Upper lobe of right lung (tissue), 1 donor: ENCODE measurements around the gene RAD23B. TPM values are rescaled to one million over a fixed set of nuclear protein-coding genes. Genes with fewer than 3 reads are reported as not detected.

ENCODE experiments used
- ATAC-seq: fragments of 200-7000 bp; cut with Tn5 transposase; one replicate; pipeline ENCODE4 v1.9.1; 2020; ENCODE audit warnings: mild to moderate bottlenecking, moderate library complexity
- DNase-seq: peaks from one replicate; pipeline ENCODE4 v3.0.0-alpha.2; 2020
- H3K27ac ChIP-seq: fragments of 200-600 bp; one replicate; pipeline ENCODE4 v1.8.0; 2022
- H3K27me3 ChIP-seq: fragments of 200-600 bp; one replicate; pipeline ENCODE4 v1.8.0; 2022; ENCODE audit warnings: mild to moderate bottlenecking
- H3K36me3 ChIP-seq: fragments of 200-600 bp; one replicate; pipeline ENCODE4 v1.8.0; 2022
- H3K4me1 ChIP-seq: fragments of 200-600 bp; one replicate; pipeline ENCODE4 v1.8.0; 2022
- H3K4me3 ChIP-seq: fragments of 200-600 bp; one replicate; pipeline ENCODE4 v1.8.0; 2022; ENCODE audit warnings: mild to moderate bottlenecking
- H3K9me3 ChIP-seq: fragments of 200-600 bp; one replicate; pipeline ENCODE4 v1.8.0; 2022
- intact Hi-C: fragments of 100-400 bp; cut with DNase I; formaldehyde crosslinking; loops from one replicate; pipeline ENCODE4 v1.11.0; 2022
- total RNA-seq: library from RNA; stranded (reverse); fragmentation: NEBNext Ultra II Directional; extraction: Animal tissue kit (Norgen Biotek cat#: 25700); gene quantifications from one replicate; pipeline ENCODE4 v1.2.1, GENCODE V29; 2021
- TF ChIP-seq, protein P1 (sequence below): fragments of 200-600 bp; IDR thresholded peaks from one replicate; pipeline ENCODE4 v1.8.0; 2022; ENCODE audit warnings: antibody characterized with exemption
- donor health status: DM: no; HTN: yes; CAD: no; lungs with severe emphysema.

The RAD23B gene
- total RNA-seq, 1 donor from 2014 or later = 98.0 TPM

DNA sequence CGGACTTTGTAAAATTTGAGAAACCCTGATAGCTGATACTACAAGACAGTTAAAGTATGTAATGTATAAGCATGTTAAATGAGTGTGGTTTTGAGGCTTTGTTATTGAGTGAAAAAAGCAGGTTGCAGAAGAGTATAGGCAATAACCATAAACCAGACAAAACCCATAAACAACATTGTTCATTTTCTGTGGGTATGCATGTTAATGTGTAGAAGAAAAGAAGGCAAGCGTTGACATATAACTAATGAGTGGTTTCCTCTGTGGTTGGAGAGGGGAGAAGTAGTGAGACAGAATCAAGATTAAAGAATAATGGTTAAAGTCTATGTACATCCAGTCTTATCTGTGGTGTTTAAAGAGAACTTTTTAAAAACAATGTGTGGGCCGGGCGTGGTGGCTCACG lies 26.2 kb downstream of the RAD23B start:
- ATAC-seq (no peak), DNase-seq (no peak)
- H3K9me3 ChIP-seq = no peaks in the 10 kb centered on the region
- no peak overlapping the region for H3K4me3 ChIP-seq
- H3K36me3 ChIP-seq = peaks cover 91% of the 10 kb centered on the region
- H3K27me3 ChIP-seq = no peaks in the 10 kb centered on the region
- intact Hi-C loops = no loop called here
- no peak overlapping the region for H3K27ac ChIP-seq
- no peaks in the 10 kb centered on the region for H3K4me1 ChIP-seq
- TF ChIP-seq, protein P1, sequence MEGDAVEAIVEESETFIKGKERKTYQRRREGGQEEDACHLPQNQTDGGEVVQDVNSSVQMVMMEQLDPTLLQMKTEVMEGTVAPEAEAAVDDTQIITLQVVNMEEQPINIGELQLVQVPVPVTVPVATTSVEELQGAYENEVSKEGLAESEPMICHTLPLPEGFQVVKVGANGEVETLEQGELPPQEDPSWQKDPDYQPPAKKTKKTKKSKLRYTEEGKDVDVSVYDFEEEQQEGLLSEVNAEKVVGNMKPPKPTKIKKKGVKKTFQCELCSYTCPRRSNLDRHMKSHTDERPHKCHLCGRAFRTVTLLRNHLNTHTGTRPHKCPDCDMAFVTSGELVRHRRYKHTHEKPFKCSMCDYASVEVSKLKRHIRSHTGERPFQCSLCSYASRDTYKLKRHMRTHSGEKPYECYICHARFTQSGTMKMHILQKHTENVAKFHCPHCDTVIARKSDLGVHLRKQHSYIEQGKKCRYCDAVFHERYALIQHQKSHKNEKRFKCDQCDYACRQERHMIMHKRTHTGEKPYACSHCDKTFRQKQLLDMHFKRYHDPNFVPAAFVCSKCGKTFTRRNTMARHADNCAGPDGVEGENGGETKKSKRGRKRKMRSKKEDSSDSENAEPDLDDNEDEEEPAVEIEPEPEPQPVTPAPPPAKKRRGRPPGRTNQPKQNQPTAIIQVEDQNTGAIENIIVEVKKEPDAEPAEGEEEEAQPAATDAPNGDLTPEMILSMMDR = no peak

DNA sequence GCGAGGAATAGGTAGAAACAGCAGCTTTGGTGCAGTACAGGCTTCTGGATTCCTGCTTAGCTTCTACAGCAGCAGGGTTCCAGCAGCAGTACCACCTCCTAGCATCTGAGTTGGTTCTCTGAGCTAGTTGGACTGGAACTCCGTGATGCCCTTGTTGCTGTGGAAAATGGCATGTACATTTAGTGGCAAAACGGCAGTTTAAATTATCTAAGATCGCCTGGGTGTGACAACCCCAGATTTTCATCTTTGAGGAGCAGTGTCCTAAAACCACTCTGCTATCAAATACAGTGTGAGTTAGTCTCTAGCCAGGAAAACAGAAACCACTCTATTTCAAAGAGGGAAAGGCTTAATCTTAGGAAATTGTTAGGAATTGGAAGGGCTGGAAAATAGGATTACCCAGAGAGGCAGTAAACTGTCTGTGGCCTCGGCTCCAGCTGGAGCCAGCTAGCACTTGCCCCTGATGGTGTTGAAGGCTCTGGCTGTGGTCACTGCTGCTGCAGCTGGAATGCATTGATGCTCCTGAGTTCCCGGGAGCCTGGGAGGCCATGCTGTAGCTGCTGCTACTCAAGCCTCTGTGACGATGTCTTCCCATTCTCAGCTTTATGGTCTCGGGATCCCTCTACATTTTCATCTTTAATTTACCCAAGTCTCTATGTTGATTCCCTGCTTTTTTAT lies 29.4 kb downstream of the RAD23B start:
- no peaks in the 10 kb centered on the region for H3K9me3 ChIP-seq
- DNase-seq (no peak), ATAC-seq (no peak)
- intact Hi-C loops = no loop called here
- no peak overlapping the region for H3K4me3 ChIP-seq
- H3K4me1 ChIP-seq = peaks cover 4% of the 10 kb centered on the region
- H3K27me3 ChIP-seq = no peaks in the 10 kb centered on the region
- H3K36me3 ChIP-seq = peaks cover 89% of the 10 kb centered on the region
- H3K27ac ChIP-seq = no peak overlapping the region
- TF ChIP-seq, protein P1 = no peak

DNA sequence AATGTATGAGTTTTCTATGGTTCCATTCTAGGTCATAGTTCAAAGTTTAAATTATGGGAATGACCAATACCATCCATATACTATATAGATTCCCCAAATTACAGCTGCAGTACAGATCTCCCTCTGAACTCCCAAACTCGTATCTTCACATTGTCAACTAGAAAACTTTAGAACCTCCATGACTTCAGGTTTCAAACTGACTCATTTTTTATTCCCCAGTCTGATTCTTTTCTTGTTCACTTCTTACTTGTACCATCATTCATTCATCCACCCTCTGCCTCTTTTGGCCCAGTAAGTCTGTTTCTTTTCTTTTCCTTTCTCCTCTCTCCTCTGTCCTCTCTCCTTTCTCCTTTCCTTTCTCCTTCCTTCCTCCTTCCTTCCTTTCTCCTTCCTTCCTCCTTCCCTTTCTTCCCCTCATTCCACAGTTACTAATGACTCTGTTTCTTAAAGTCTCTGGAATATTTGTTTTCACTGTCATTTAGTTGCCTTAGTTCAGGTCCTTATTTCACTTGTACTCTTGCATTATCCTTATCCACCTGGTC lies 30.5 kb downstream of the RAD23B start:
- no peak for ATAC-seq
- H3K27ac ChIP-seq = no peak overlapping the region
- H3K4me3 ChIP-seq = no peak overlapping the region
- no peak for DNase-seq
- peaks cover 89% of the 10 kb centered on the region for H3K36me3 ChIP-seq
- no peaks in the 10 kb centered on the region for H3K9me3 ChIP-seq
- no peaks in the 10 kb centered on the region for H3K27me3 ChIP-seq
- H3K4me1 ChIP-seq = peaks cover 6% of the 10 kb centered on the region
- intact Hi-C loops = no loop called here
- TF ChIP-seq, protein P1 = no peak

DNA sequence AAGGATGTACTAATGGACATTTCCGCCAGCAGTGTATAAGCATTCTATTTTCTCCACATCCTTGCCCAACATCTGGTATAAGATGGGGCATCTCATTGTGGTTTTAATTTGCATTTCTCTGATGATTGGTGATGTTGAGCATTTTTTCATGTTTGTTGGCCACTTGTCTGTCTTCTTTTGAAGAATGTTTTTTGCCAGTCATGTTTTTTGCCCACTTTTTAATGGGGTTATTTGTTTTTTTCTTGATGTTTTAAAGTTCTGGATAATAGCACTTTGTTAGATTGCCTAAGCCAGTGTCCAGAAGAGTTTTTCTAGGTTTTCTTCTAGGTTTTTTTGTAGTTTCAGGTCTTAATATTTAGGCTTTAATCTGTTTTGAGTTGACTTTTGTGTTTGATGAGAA lies 31.7 kb downstream of the RAD23B start:
- H3K36me3 ChIP-seq = peaks cover 91% of the 10 kb centered on the region
- TF ChIP-seq, protein P1 = no peak
- no peak overlapping the region for H3K27ac ChIP-seq
- peaks cover 6% of the 10 kb centered on the region for H3K4me1 ChIP-seq
- no peaks in the 10 kb centered on the region for H3K9me3 ChIP-seq
- intact Hi-C loops = no loop called here
- no peak for ATAC-seq
- DNase-seq = no peak
- H3K4me3 ChIP-seq = no peak overlapping the region
- no peaks in the 10 kb centered on the region for H3K27me3 ChIP-seq

DNA sequence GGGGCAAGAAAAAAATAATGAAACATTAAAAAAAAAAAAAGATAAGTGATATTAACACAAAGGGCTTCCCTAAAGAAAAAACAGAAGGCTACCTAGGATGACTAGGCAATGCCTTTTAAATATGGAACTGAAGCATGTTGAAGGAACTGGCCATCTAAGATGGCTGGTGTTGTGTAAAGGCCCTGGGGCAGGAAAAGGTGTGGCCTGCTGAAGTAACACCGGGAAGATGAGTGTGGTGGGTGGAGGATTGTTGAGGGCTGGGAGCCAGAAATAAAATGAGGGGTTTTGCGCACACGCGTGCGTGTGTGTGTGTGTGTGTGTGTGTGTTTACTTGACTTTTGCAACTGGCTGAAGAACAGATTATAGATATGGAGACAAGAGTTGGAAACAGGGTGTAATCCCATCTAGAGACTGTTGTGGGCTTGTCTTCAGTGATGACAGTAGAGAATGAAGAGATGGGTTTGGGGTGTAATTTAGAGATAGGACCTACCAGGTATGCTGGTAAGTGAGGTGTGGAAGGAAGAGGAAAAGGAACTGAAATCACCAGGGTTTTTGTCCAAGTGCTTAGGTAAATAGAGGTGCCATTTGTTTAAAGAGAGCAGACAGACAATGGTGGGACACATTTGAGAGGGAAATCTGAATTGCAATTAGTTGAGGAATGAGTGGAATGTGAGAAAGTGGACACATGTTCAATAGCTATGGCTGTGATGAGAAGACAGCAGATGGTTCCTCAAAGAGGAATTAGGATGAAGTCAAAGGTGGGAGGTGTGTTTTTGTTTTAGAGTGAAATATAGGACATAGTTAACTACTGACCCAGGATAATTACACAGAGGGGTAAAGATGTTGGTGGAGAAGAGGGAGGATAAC lies 33.9 kb downstream of the RAD23B start:
- DNase-seq (no peak), ATAC-seq (peak; percentile 56)
- Histone ChIP-seq H3K36me3 (peaks cover 87% of the 10 kb centered on the region), H3K27me3 (no peaks in the 10 kb centered on the region), H3K27ac (no peak overlapping the region), H3K9me3 (no peaks in the 10 kb centered on the region), H3K4me3 (no peak overlapping the region), H3K4me1 (peaks cover 6% of the 10 kb centered on the region)
- TF ChIP-seq, protein P1 = no peak
- intact Hi-C loops = no loop called here
